ENCODE results near the gene SRI. TPM values are rescaled to one million over a fixed set of nuclear protein-coding genes. Genes with fewer than 3 reads are reported as not detected.

Gene SRI
- total and polyA plus RNA-seq, 2 donors (not counting 3 experiments of a cell fraction or from before 2014, with no cell fraction given) = 121 to 204 TPM

GRCh38 chr7:88204525-88205110, 15.2 kb downstream of the SRI start:
- TF ChIP-seq GATA2 (IDR thresholded peaks at IDR 0.05; ENCODE audit: insufficient read depth, insufficient read length, low read depth, low read length) (no peak), POLR2AphosphoS5 (IDR thresholded peaks at IDR 0.05; ENCODE audit: insufficient read depth, low read depth, low read length) (no peak), CTCF (IDR thresholded peaks at IDR 0.05; ENCODE audit: extremely low read depth in 1 of 2, insufficient read depth in 1 of 2, low read depth in 1 of 2, low read length in 2 of 2) (no peak), POLR2A (IDR thresholded peaks at IDR 0.05; ENCODE audit: low read depth, low read length) (no peak), EZH2 (IDR thresholded peaks at IDR 0.05; ENCODE audit: borderline replicate concordance, low read depth, low read length, severe bottlenecking) (no peak), MYC (IDR thresholded peaks at IDR 0.05; ENCODE audit: low read depth, low read length) (no peak), FOS (IDR thresholded peaks at IDR 0.05; ENCODE audit: borderline replicate concordance, insufficient read depth, low read length) (no peak), JUN (IDR thresholded peaks at IDR 0.05; ENCODE audit: borderline replicate concordance, insufficient read depth, insufficient read length, low read depth) (no peak), MAX (IDR thresholded peaks at IDR 0.05; ENCODE audit: insufficient read depth, insufficient read length) (no peak)
- intact Hi-C loops (cut with micrococcal nuclease) (no loop called here), dilution Hi-C loops (cut with MboI; ENCODE audit: extremely low pct_ligation_motif_present, low sequenced_read_pairs) (no loop called here)
- DNase-seq (ENCODE audit: low read depth, low spot score) (no peak), FAIRE-seq (no peak)
- BruUV-seq (replicated peaks) = no TSS peak
- Histone ChIP-seq H3K9ac (replicated peaks; ENCODE audit: extremely low read depth, insufficient read depth, low read length) (no peak overlapping the region), H3K4me3 (replicated peaks in 1 of 3; ENCODE audit: insufficient read depth in 1 of 3, low read depth in 1 of 3, low read length in 3 of 3) (no peak overlapping the region), H3K36me3 (ENCODE audit: control insufficient read depth in 2 of 2, extremely low read depth in 1 of 2, insufficient read depth in 2 of 2, low read length in 2 of 2) (peaks cover 21 to 33% of the 10 kb centered on the region in 2 experiments), H3K4me2 (ENCODE audit: insufficient read depth, low read length) (no peak overlapping the region), H2AFZ (ENCODE audit: low read depth, low read length) (no peak overlapping the region), H3K9me3 (replicated peaks; ENCODE audit: control insufficient read depth, insufficient read depth, low read length) (no peaks in the 10 kb centered on the region), H3K27me3 (ENCODE audit: control insufficient read depth in 2 of 2, insufficient read depth in 2 of 2, low read length in 2 of 2) (no peaks in the 10 kb centered on the region), H4K20me1 (replicated peaks; ENCODE audit: control insufficient read depth, extremely low read depth, insufficient read depth, low read length) (peaks cover 5% of the 10 kb centered on the region), H3K4me1 (ENCODE audit: control insufficient read depth, extremely low read depth, insufficient read depth, low read length) (no peaks in the 10 kb centered on the region), H3K79me2 (ENCODE audit: control insufficient read depth, insufficient read depth, low read length) (no peaks in the 10 kb centered on the region), H3K27ac (ENCODE audit: insufficient read depth, low read depth, low read length) (no peak overlapping the region), H3K9me1 (replicated peaks; ENCODE audit: control insufficient read depth, extremely low read depth, insufficient read depth, low read length) (no peaks in the 10 kb centered on the region)
- CTCF ChIA-PET = interaction anchor here (0.9 to 3.6 kb wide), 2 partner anchors 9 to 12 kb away, joined by 3 to 15 read pairs; no protein-coding TSS in a partner anchor
- POLR2A ChIA-PET = no interaction called here

Data from endothelial cell of umbilical vein (primary cell).